Keratinocyte (primary cell): Measurements from ENCODE around the gene PMVK. TPM values are rescaled to one million over a fixed set of nuclear protein-coding genes. Genes with fewer than 3 reads are reported as not detected.
"Not testable (repeated sequence)": the region's sequence is repeated elsewhere in the genome, so short reads cannot be mapped to it uniquely, and the experiment has no call there.

ENCODE experiments used
- DNase-seq: peaks from one replicate; pipeline ENCODE4 v3.0.0-alpha.2; 2011; ENCODE audit warnings: low read depth, missing footprints, low spot score
- FAIRE-seq: peaks from 2 replicates; lab custom pipeline; 2011; peaks lifted over from hg19 to GRCh38; lab: Jason Lieb, UNC
- H2AFZ ChIP-seq: 2 replicates; pipeline ENCODE4 v1.6.0; 2012; ENCODE audit warnings: low read length, control low read depth, inconsistent platforms; ENCODE audit not compliant: control insufficient read depth
- H3K27ac ChIP-seq: 2 replicates; pipeline ENCODE4 v1.5.1; 2011; ENCODE audit warnings: low read length; ENCODE audit not compliant: control insufficient read depth, insufficient read depth
- H3K27me3 ChIP-seq: 3 replicates; pipeline ENCODE4 v1.6.0; 2011; ENCODE audit warnings: low read length; ENCODE audit not compliant: control insufficient read depth, insufficient read depth; ENCODE audit errors: extremely low read depth
- H3K36me3 ChIP-seq, 2 experiments: 2 replicates in 1 of 2; 3 replicates in 1 of 2; pipeline ENCODE4 v1.5.1; 2011; ENCODE audit warnings: low read length in 2 of 2, mild to moderate bottlenecking in 1 of 2; ENCODE audit not compliant: control insufficient read depth in 2 of 2, insufficient read depth in 2 of 2; ENCODE audit errors: extremely low read depth in 1 of 2
- H3K4me1 ChIP-seq: 3 replicates; pipeline ENCODE4 v1.5.1; 2011; ENCODE audit warnings: low read length; ENCODE audit not compliant: control insufficient read depth, insufficient read depth; ENCODE audit errors: extremely low read depth
- H3K4me2 ChIP-seq: 3 replicates; pipeline ENCODE4 v1.6.0; 2011; ENCODE audit warnings: low read depth, low read length; ENCODE audit not compliant: control insufficient read depth, insufficient read depth; ENCODE audit errors: extremely low read depth
- H3K4me3 ChIP-seq, 3 experiments: fragments of 200-600 bp in 1 of 3; sonication (generic) in 1 of 3; 2 replicates in 2 of 3; 3 replicates in 1 of 3; pipeline ENCODE4 v1.5.1; 2011 to 2016; ENCODE audit warnings: low read length in 3 of 3, mild to moderate bottlenecking in 3 of 3, control low read depth in 2 of 3, inconsistent platforms in 1 of 3, low read depth in 1 of 3, mixed read lengths in 1 of 3, mixed run types in 1 of 3, moderate library complexity in 1 of 3; ENCODE audit not compliant: control insufficient read depth in 2 of 3, insufficient read depth in 2 of 3; ENCODE audit errors: extremely low read depth in 1 of 3
- H3K79me2 ChIP-seq: 2 replicates; pipeline ENCODE4 v1.6.0; 2012; ENCODE audit warnings: low read length; ENCODE audit not compliant: control insufficient read depth, insufficient read depth
- H3K9ac ChIP-seq: 3 replicates; pipeline ENCODE4 v1.6.0; 2011; ENCODE audit warnings: low read length; ENCODE audit not compliant: control insufficient read depth, insufficient read depth; ENCODE audit errors: extremely low read depth
- H3K9me1 ChIP-seq: 3 replicates; pipeline ENCODE4 v1.6.0; 2011; ENCODE audit warnings: low read length; ENCODE audit not compliant: control insufficient read depth, insufficient read depth; ENCODE audit errors: extremely low read depth
- H3K9me3 ChIP-seq: 2 replicates; pipeline ENCODE4 v1.5.1; 2012; ENCODE audit warnings: low read depth, low read length; ENCODE audit not compliant: control insufficient read depth
- H4K20me1 ChIP-seq: 3 replicates; pipeline ENCODE4 v1.6.0; 2011; ENCODE audit warnings: low read length; ENCODE audit not compliant: control insufficient read depth, insufficient read depth; ENCODE audit errors: extremely low read depth
- EZH2 ChIP-seq: IDR thresholded peaks from one replicate; pipeline ENCODE4 v1.6.1; 2012; ENCODE audit warnings: inconsistent platforms, mild to moderate bottlenecking, low read length, moderate library complexity
- dilution Hi-C: fragments of 300-500 bp; cut with MboI; formaldehyde crosslinking; loops from one replicate; pipeline ENCODE4 v1.7.0; 2020; ENCODE audit warnings: low sequenced_read_pairs; ENCODE audit not compliant: extremely low pct_ligation_motif_present
- polyA plus RNA-seq, 5 experiments: library from polyadenylated mRNA; depleted of rRNA in 3 of 5; stranded (reverse) in 3 of 5; stranded (forward) in 1 of 5; unstranded in 1 of 5; fragments of >200 nt; gene quantifications; 1 replicate in 1 of 5; 2 replicates in 3 of 5; 3 replicates in 1 of 5; pipeline versions ENCODE4 v1.2.1 to v1.2.3, GENCODE V29; 2011 to 2012; ENCODE audit warnings: missing spikeins in 2 of 5, low read depth in 1 of 5, low replicate concordance in 1 of 5
- TF ChIP-seq, protein P1 (sequence below), 3 experiments: IDR thresholded peaks in 1 of 3; conservative IDR thresholded peaks in 1 of 3; optimal IDR thresholded peaks in 1 of 3; 2 replicates in 2 of 3; 3 replicates in 1 of 3; pipeline versions ENCODE3 to v1.5.1; 2011; ENCODE audit warnings: low read length in 3 of 3, mild to moderate bottlenecking in 3 of 3, moderate library complexity in 2 of 3, control low read depth in 1 of 3, inconsistent platforms in 1 of 3; ENCODE audit not compliant: insufficient read depth in 2 of 3; ENCODE audit errors: extremely low read depth in 1 of 3

The PMVK gene
- polyA plus RNA-seq, 1 donor (not counting 4 experiments of a cell fraction or from before 2014, with no cell fraction given), result 25.1 TPM

- no peak overlapping the region for H3K9ac ChIP-seq
- H2AFZ ChIP-seq, result no peak overlapping the region
- H3K9me1 ChIP-seq, result no peaks in the 10 kb centered on the region
- no peak overlapping the region for H3K4me2 ChIP-seq
- H3K36me3 ChIP-seq, result peaks cover 0 to 10% of the 10 kb centered on the region in 2 experiments
- H3K79me2 ChIP-seq, result peaks cover 43% of the 10 kb centered on the region
- H3K27me3 ChIP-seq, result no peaks in the 10 kb centered on the region
- no peaks in the 10 kb centered on the region for H3K9me3 ChIP-seq
- H3K27ac ChIP-seq, result no peak overlapping the region
- H4K20me1 ChIP-seq, result no peaks in the 10 kb centered on the region
- no peak overlapping the region for H3K4me3 ChIP-seq
- dilution Hi-C loops, result no loop called here
- DNase-seq (no peak), FAIRE-seq (no peak)
- TF ChIP-seq EZH2, result no peak
- TF ChIP-seq, protein P1, sequence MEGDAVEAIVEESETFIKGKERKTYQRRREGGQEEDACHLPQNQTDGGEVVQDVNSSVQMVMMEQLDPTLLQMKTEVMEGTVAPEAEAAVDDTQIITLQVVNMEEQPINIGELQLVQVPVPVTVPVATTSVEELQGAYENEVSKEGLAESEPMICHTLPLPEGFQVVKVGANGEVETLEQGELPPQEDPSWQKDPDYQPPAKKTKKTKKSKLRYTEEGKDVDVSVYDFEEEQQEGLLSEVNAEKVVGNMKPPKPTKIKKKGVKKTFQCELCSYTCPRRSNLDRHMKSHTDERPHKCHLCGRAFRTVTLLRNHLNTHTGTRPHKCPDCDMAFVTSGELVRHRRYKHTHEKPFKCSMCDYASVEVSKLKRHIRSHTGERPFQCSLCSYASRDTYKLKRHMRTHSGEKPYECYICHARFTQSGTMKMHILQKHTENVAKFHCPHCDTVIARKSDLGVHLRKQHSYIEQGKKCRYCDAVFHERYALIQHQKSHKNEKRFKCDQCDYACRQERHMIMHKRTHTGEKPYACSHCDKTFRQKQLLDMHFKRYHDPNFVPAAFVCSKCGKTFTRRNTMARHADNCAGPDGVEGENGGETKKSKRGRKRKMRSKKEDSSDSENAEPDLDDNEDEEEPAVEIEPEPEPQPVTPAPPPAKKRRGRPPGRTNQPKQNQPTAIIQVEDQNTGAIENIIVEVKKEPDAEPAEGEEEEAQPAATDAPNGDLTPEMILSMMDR (optimal IDR thresholded peaks at IDR 0.05 in 1 of 3, IDR thresholded peaks at IDR 0.05 in 1 of 3, conservative IDR thresholded peaks at IDR 0.05 in 1 of 3; ENCODE audit: extremely low read depth in 1 of 3, insufficient read depth in 2 of 3, low read length in 3 of 3), result no peak
- H3K4me1 ChIP-seq, result peaks cover 14% of the 10 kb centered on the region
These were observed 41.8 kb upstream of the PMVK start for GRCh38 chr1:154978360-154978759.

DNA sequence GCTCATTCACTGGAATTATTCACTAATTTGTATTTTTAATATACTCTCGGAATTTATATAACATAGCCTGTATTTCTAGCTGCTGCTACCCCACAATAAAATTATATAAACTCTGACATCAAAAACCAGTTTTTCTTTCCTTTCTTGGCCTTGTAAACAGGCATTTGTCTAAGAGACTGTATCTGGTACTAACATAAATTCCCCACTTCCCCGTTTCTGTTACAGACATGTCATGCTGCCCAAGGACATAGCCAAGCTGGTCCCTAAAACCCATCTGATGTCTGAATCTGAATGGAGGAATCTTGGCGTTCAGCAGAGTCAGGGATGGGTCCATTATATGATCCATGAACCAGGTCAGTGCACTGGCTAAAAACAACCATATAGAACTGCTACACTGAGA, 41.2 kb upstream of the PMVK start:
- H4K20me1 ChIP-seq, H2AFZ ChIP-seq, H3K27me3 ChIP-seq, FAIRE-seq, H3K9ac ChIP-seq, dilution Hi-C loops, H3K27ac ChIP-seq, DNase-seq, H3K36me3 ChIP-seq, H3K9me1 ChIP-seq, H3K9me3 ChIP-seq, H3K4me2 ChIP-seq, H3K4me3 ChIP-seq: not testable (repeated sequence)
- H3K79me2 ChIP-seq, result peaks cover 43% of the 10 kb centered on the region
- peaks cover 16% of the 10 kb centered on the region for H3K4me1 ChIP-seq

DNA sequence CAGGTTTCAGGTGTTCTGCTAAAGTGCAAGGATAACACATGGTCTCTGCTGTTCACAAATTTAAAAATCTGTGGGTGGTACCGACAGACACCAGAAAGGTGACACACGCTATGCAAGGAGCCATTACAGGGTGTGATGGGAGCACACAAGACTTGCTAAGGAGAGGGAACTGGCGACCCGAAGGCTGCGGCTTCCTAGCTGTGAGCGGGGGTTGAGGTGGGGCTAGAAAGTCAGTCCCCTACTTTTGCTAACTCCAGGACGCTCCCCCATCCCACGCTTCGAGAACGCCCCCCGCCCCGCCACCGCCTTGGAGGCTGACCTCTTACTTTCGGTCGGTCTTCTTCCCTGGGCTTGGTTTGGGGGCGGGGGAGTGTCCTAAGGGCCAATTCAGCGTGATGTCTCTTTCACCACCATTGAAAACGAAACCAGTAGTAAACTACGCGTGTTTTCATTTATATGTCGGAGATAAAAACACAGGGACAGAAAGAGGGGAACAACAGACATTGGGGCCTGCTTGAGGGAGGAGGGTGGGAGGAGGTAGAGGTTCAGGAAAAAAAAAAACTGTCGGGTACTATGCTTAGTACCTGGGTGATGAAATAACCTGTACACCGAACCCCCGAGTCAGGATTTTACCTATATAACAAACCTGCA, 39.0 kb upstream of the PMVK start:
- peak overlapping the region; percentile 96 for H3K9ac ChIP-seq
- peaks cover 29% of the 10 kb centered on the region for H3K4me1 ChIP-seq

More for the DNA sequence above, 39.0 kb upstream of the PMVK start:
- H3K4me3 ChIP-seq, result peak overlapping the region; percentile 57 to 98 (median 82)
- H3K27me3 ChIP-seq, result no peaks in the 10 kb centered on the region
- no peak for DNase-seq
- H3K9me3 ChIP-seq, result no peaks in the 10 kb centered on the region
- peak overlapping the region; percentile 98 for H3K27ac ChIP-seq
- no peaks in the 10 kb centered on the region for H3K9me1 ChIP-seq
- H3K79me2 ChIP-seq, result peaks cover 43% of the 10 kb centered on the region
- H3K36me3 ChIP-seq, result peaks cover 0 to 10% of the 10 kb centered on the region in 2 experiments
- TF ChIP-seq EZH2, result no peak
- H3K4me2 ChIP-seq, result peak overlapping the region; percentile 95
- no peaks in the 10 kb centered on the region for H4K20me1 ChIP-seq
- no peak for FAIRE-seq
- H2AFZ ChIP-seq, result no peak overlapping the region
- dilution Hi-C loops, result no loop called here
